Mesodermal cell (in vitro differentiated cells): ENCODE results near the gene CREBBP.

Experiments used
- H3K27ac ChIP-seq: 2 replicates; pipeline ENCODE4 v1.7.0; 2013; ENCODE audit warnings: mild to moderate bottlenecking, low read depth, low read length, moderate library complexity; ENCODE audit not compliant: severe bottlenecking
- H3K36me3 ChIP-seq: 2 replicates; pipeline ENCODE4 v1.7.1; 2013; ENCODE audit warnings: mild to moderate bottlenecking, low read length, moderate library complexity; ENCODE audit not compliant: control insufficient read depth, insufficient read depth
- H3K4me1 ChIP-seq: one replicate; pipeline ENCODE4 v1.7.1; 2013; ENCODE audit warnings: mild to moderate bottlenecking, low read length; ENCODE audit not compliant: insufficient read depth, control insufficient read depth, poor library complexity, severe bottlenecking
- H3K4me3 ChIP-seq: 2 replicates; pipeline ENCODE4 v1.7.0; 2013; ENCODE audit warnings: low read length, control low read depth, mild to moderate bottlenecking; ENCODE audit not compliant: insufficient read depth, poor library complexity, severe bottlenecking; ENCODE audit errors: extremely low read depth
- H3K9me3 ChIP-seq: 2 replicates; pipeline ENCODE4 v1.7.1; 2013; ENCODE audit warnings: mild to moderate bottlenecking, low read length, moderate library complexity; ENCODE audit not compliant: control insufficient read depth
- WGBS, 2 experiments: methylation state at CpG; one replicate each; pipeline ENCODE4 v1.1.5; 2013; ENCODE audit warnings: missing lambda C conversion rate in 2 of 2; ENCODE audit not compliant: insufficient coverage in 2 of 2; 5-methylcytosine and 5-hydroxymethylcytosine counted together

The CREBBP gene

DNA sequence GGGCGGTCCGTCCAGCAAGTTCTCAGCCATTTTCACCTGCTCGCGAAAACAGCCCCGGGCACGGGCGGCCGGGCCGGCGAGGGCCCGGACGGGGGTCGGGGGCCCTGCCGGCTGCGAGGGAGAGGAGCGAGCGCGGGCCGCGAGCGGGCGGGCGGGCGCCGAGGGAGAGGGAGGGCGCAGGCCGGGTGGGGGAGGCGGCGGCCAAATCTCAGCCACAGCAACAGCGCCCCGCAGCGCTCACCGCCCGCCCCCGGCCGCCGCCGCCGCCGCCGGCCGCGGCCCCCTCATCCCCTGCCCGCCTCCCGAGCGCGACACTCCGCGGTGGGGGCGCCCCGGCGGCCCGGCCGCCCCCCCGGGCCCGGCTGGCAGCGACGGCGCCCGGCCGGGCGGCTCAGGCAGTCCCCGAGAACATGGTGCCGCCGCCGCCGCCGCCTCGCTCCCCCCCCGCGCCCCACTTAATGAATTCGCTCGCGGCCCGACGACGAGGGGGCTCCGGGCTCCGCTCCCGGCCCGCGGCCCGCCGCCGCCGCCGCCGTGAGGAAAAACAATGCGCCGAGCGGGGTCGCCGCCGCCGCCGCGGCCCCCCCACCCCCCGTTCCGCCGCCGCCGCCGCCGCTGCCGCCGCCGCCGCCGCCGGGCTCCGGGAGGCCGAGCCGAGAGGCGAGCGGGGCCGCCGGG is 487 bp downstream of the CREBBP start:
- peaks cover 4% of the 10 kb centered on the region for H3K36me3 ChIP-seq
- WGBS, 2 experiments: 0 to 1% methylated on average over 30 to 61 of the region's 117 CpGs
- H3K4me3 ChIP-seq: peak overlapping the region; percentile 82
- H3K9me3 ChIP-seq: no peaks in the 10 kb centered on the region
- peaks cover 3% of the 10 kb centered on the region for H3K4me1 ChIP-seq
- H3K27ac ChIP-seq: peak overlapping the region; percentile 71

GRCh38 chr16:3879258-3879886 is 1.1 kb downstream of the CREBBP start:
- Histone ChIP-seq H3K9me3 (no peaks in the 10 kb centered on the region), H3K4me1 (peaks cover 3% of the 10 kb centered on the region), H3K36me3 (peaks cover 4% of the 10 kb centered on the region), H3K27ac (no peak overlapping the region), H3K4me3 (peak overlapping the region; percentile 82)
- WGBS, 2 experiments: 1 to 2% methylated on average over 33 to 43 of the region's 50 CpGs

- 73 to 83% methylated on average over 6 to 8 of the region's 8 CpGs for WGBS, 2 experiments
- Histone ChIP-seq H3K9me3 (no peaks in the 10 kb centered on the region), H3K4me1 (peaks cover 8% of the 10 kb centered on the region), H3K27ac (no peak overlapping the region), H3K36me3 (peaks cover 4% of the 10 kb centered on the region), H3K4me3 (peak overlapping the region; percentile 82)
These were observed 1.9 kb downstream of the CREBBP start for GRCh38 chr16:3878610-3879009.

- Histone ChIP-seq H3K27ac (no peak overlapping the region), H3K4me1 (peaks cover 24% of the 10 kb centered on the region), H3K9me3 (no peaks in the 10 kb centered on the region), H3K4me3 (no peak overlapping the region), H3K36me3 (peaks cover 4% of the 10 kb centered on the region)
- WGBS, 2 experiments: 92 to 93% methylated on average over 6 of the region's 6 CpGs
These were observed 3.8 kb downstream of the CREBBP start for GRCh38 chr16:3876695-3877094.

- Histone ChIP-seq H3K4me1 (peaks cover 29% of the 10 kb centered on the region), H3K36me3 (peaks cover 4% of the 10 kb centered on the region), H3K4me3 (no peak overlapping the region), H3K27ac (no peak overlapping the region), H3K9me3 (no peaks in the 10 kb centered on the region)
These were observed 4.4 kb downstream of the CREBBP start for GRCh38 chr16:3876160-3876559.

- H3K9me3 ChIP-seq: no peaks in the 10 kb centered on the region
- no peak overlapping the region for H3K27ac ChIP-seq
- no peak overlapping the region for H3K4me3 ChIP-seq
- H3K36me3 ChIP-seq: peaks cover 4% of the 10 kb centered on the region
- 87 to 92% methylated on average over 10 to 13 of the region's 15 CpGs for WGBS, 2 experiments
- H3K4me1 ChIP-seq: peaks cover 30% of the 10 kb centered on the region
These were observed 5.5 kb downstream of the CREBBP start for GRCh38 chr16:3874794-3875692.

- 89 to 96% methylated on average over 8 of the region's 8 CpGs for WGBS, 2 experiments
- peak overlapping the region; percentile 16 for H3K27ac ChIP-seq
- peaks cover 4% of the 10 kb centered on the region for H3K36me3 ChIP-seq
- H3K9me3 ChIP-seq: no peaks in the 10 kb centered on the region
- no peak overlapping the region for H3K4me3 ChIP-seq
- H3K4me1 ChIP-seq: peaks cover 30% of the 10 kb centered on the region
These were observed 6.3 kb downstream of the CREBBP start for GRCh38 chr16:3874242-3874641.

DNA sequence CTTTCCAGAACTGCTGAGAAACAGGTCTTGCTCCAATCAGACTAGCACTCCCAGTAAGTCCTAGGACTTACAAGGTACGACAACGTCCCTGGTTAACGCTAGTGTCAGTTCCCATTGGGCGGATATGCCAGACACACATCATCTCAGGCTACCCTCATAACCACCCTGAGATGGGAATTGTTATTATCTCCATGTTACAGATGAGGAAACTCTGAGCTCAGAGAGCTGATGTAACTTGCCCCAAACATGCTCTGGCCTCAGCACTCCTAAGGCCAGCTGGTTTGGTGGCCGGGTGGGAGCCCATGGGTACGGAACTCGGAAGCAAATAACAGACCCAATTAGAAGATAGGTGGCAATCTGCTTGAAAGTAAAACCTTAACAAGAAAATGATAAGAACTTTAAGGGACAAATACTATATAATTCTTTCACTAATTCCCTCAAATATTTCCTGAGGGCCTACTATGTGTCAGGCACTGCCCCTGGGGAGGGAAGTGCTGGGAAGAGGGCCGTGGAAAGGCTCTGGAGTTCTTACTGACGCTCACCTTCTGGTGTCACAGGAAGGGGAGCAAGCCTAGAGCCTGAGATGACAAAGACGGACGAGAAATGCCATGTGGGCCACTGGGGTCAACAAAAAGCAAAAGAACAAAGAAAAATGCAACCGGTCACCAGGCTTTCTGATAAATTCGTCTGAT is 6.9 kb downstream of the CREBBP start:
- Histone ChIP-seq H3K4me1 (peaks cover 35% of the 10 kb centered on the region), H3K9me3 (no peaks in the 10 kb centered on the region), H3K27ac (peak overlapping the region; percentile 36), H3K36me3 (peaks cover 6% of the 10 kb centered on the region), H3K4me3 (no peak overlapping the region)
- 82 to 94% methylated on average over 6 to 10 of the region's 13 CpGs for WGBS, 2 experiments

GRCh38 chr16:3872216-3872895 is 8.2 kb downstream of the CREBBP start:
- H3K36me3 ChIP-seq: peaks cover 4% of the 10 kb centered on the region
- no peak overlapping the region for H3K4me3 ChIP-seq
- no peaks in the 10 kb centered on the region for H3K9me3 ChIP-seq
- H3K4me1 ChIP-seq: peaks cover 37% of the 10 kb centered on the region
- peak overlapping the region; percentile 26 for H3K27ac ChIP-seq
- 77 to 78% methylated on average over 12 of the region's 12 CpGs for WGBS, 2 experiments

- 100% methylated on average over 2 of the region's 3 CpGs for WGBS, 2 experiments
- Histone ChIP-seq H3K27ac (no peak overlapping the region), H3K4me1 (peaks cover 31% of the 10 kb centered on the region)
These were observed 11.5 kb downstream of the CREBBP start for GRCh38 chr16:3868967-3869366.

More at GRCh38 chr16:3868967-3869366, 11.5 kb downstream of the CREBBP start:
- Histone ChIP-seq H3K4me3 (no peak overlapping the region), H3K9me3 (no peaks in the 10 kb centered on the region), H3K36me3 (peaks cover 4% of the 10 kb centered on the region)
